MCF 10A (cell line): ENCODE measurements around the gene SERPINB10. TPM values are rescaled to one million over a fixed set of nuclear protein-coding genes. Genes with fewer than 3 reads are reported as not detected.
"Not testable (repeated sequence)": the region's sequence is repeated elsewhere in the genome, so short reads cannot be mapped to it uniquely, and the experiment has no call there.

Source experiments
- BruUV-seq: library from RNA; stranded (reverse); fragments of 400-500 nt; replicated peaks from 2 replicates; lab custom pipeline; 2021; lab: Mats Ljungman, UMichigan
- CTCF ChIA-PET: fragments of 300-600 bp; sonication (Branson Sonifier 250); formaldehyde crosslinking; extraction: SDS; loops from one replicate; lab custom pipeline; 2021; ENCODE audit warnings: antibody characterized with exemption, inconsistent platforms; lab: Yijun Ruan, JAX
- POLR2A ChIA-PET: fragments of 300-600, 350-650 bp; sonication (Branson Sonifier 250); formaldehyde crosslinking; extraction: SDS; loops from one replicate; lab custom pipeline; 2020; ENCODE audit warnings: antibody characterized with exemption, inconsistent platforms; lab: Yijun Ruan, JAX
- DNase-seq: peaks from one replicate; pipeline ENCODE4 v3.0.0-alpha.2; 2018; ENCODE audit not compliant: unreplicated experiment
- H3K27ac Mint-ChIP-seq: one replicate; pipeline ENCODE4 v1.8.0; 2022; ENCODE audit warnings: mild to moderate bottlenecking, low read depth, mixed read lengths; ENCODE audit not compliant: unreplicated experiment
- H3K27me3 Mint-ChIP-seq: one replicate; pipeline ENCODE4 v1.8.0; 2022; ENCODE audit warnings: mixed read lengths; ENCODE audit not compliant: insufficient read depth, unreplicated experiment
- H3K36me3 Mint-ChIP-seq: one replicate; pipeline ENCODE4 v1.8.0; 2022; ENCODE audit warnings: mild to moderate bottlenecking, moderate library complexity, mixed read lengths; ENCODE audit not compliant: insufficient read depth, unreplicated experiment
- H3K4me1 Mint-ChIP-seq: one replicate; pipeline ENCODE4 v1.8.0; 2022; ENCODE audit warnings: mixed read lengths; ENCODE audit not compliant: insufficient read depth, unreplicated experiment
- H3K4me3 Mint-ChIP-seq: one replicate; pipeline ENCODE4 v1.8.0; 2022; ENCODE audit warnings: mild to moderate bottlenecking, moderate library complexity, mixed read lengths; ENCODE audit not compliant: unreplicated experiment
- H3K9me3 Mint-ChIP-seq: one replicate; pipeline ENCODE4 v1.8.0; 2022; ENCODE audit warnings: mixed read lengths; ENCODE audit not compliant: unreplicated experiment
- CTCF ChIP-seq: fragments of 200-600 bp; IDR thresholded peaks from one replicate; pipeline ENCODE4 v1.8.0; 2022; ENCODE audit warnings: antibody characterized with exemption, mild to moderate bottlenecking; ENCODE audit not compliant: unreplicated experiment
- intact Hi-C: fragments of 100-400 bp; cut with micrococcal nuclease; formaldehyde crosslinking; loops from 2 replicates; pipeline ENCODE4 v1.14.1; 2022
- total RNA-seq: library from RNA; stranded (reverse); gene quantifications from 2 replicates; pipeline ENCODE4 v1.2.3, GENCODE V29; 2022

The SERPINB10 gene
- total RNA-seq, 1 experiment from 2014 or later = not detected

- no peaks in the 10 kb centered on the region for H3K36me3 Mint-ChIP-seq
- no peak for DNase-seq
- no peaks in the 10 kb centered on the region for H3K9me3 Mint-ChIP-seq
- no peaks in the 10 kb centered on the region for H3K27me3 Mint-ChIP-seq
- intact Hi-C loops = no loop called here
- CTCF ChIA-PET = interaction anchor here (0.9 to 4.6 kb wide), 3 partner anchors 14 to 411 kb away, joined by 3 to 30 read pairs (median 4); no protein-coding TSS in a partner anchor
- H3K27ac Mint-ChIP-seq = no peak overlapping the region
- no peak for TF ChIP-seq CTCF
- H3K4me1 Mint-ChIP-seq = no peaks in the 10 kb centered on the region
- POLR2A ChIA-PET = no interaction called here
- no TSS peak for BruUV-seq
- H3K4me3 Mint-ChIP-seq = no peak overlapping the region
Measured at GRCh38 chr18:63922049-63922448, 14.3 kb downstream of the SERPINB10 start.

GRCh38 chr18:63924551-63924950 lies 16.8 kb downstream of the SERPINB10 start:
- ChIA-PET POLR2A (interaction anchor here (1.8 kb wide), 1 partner anchor 12 kb away, joined by 4 read pairs; no protein-coding TSS in a partner anchor), CTCF (interaction anchor here (1.0 to 4.6 kb wide), 2 partner anchors 12 to 330 kb away, joined by 4 to 30 read pairs; no protein-coding TSS in a partner anchor)
- Mint-ChIP-seq H3K4me3 (no peak overlapping the region), H3K9me3 (no peaks in the 10 kb centered on the region), H3K36me3 (no peaks in the 10 kb centered on the region), H3K27ac (no peak overlapping the region), H3K4me1 (no peaks in the 10 kb centered on the region), H3K27me3 (no peaks in the 10 kb centered on the region)
- no TSS peak for BruUV-seq
- TF ChIP-seq CTCF = no peak
- intact Hi-C loops = no loop called here
- no peak for DNase-seq

- intact Hi-C loops = no loop called here
- H3K27ac Mint-ChIP-seq = no peak overlapping the region
- no peaks in the 10 kb centered on the region for H3K9me3 Mint-ChIP-seq
- ChIA-PET CTCF (interaction anchor here (0.6 to 1.0 kb wide), 3 partner anchors 8 to 127 kb away, joined by 3 to 6 read pairs (median 4); no protein-coding TSS in a partner anchor), POLR2A (interaction anchor here (0.7 kb wide), 1 partner anchor 34 kb away, joined by 3 read pairs; no protein-coding TSS in a partner anchor)
- H3K4me3 Mint-ChIP-seq = no peak overlapping the region
- no peaks in the 10 kb centered on the region for H3K4me1 Mint-ChIP-seq
- no peak for DNase-seq
- no peaks in the 10 kb centered on the region for H3K36me3 Mint-ChIP-seq
- TF ChIP-seq CTCF = no peak
- no peaks in the 10 kb centered on the region for H3K27me3 Mint-ChIP-seq
- BruUV-seq = no TSS peak
Measured at GRCh38 chr18:63928331-63928730, 20.6 kb downstream of the SERPINB10 start.

GRCh38 chr18:63929369-63929768 lies 21.6 kb downstream of the SERPINB10 start:
- POLR2A ChIA-PET, BruUV-seq: not testable (repeated sequence)
- CTCF ChIA-PET = interaction anchor here (1.5 kb wide), 1 partner anchor 21 kb away, joined by 3 read pairs; the partner anchor contains the start of gene SERPINB10

More at GRCh38 chr18:63929369-63929768, 21.6 kb downstream of the SERPINB10 start:
- H3K4me3 Mint-ChIP-seq, H3K27me3 Mint-ChIP-seq, H3K36me3 Mint-ChIP-seq, H3K27ac Mint-ChIP-seq, intact Hi-C loops, DNase-seq, H3K9me3 Mint-ChIP-seq, H3K4me1 Mint-ChIP-seq: not testable (repeated sequence)
